ENCODE results near the gene SPAAR. TPM values are rescaled to one million over a fixed set of nuclear protein-coding genes. Genes with fewer than 3 reads are reported as not detected.

Gene SPAAR
- polyA plus RNA-seq, 6 donors from 2014 or later: not detected

GRCh38 chr9:35951736-35952135, 42.4 kb downstream of the SPAAR start:
- no peaks in the 10 kb centered on the region for H3K36me3 Mint-ChIP-seq
- H3K4me1 Mint-ChIP-seq: peaks cover 0 to 3% (median 0%) of the 10 kb centered on the region in 3 donors
- H3K27me3 Mint-ChIP-seq: peaks cover 26 to 42% (median 31%) of the 10 kb centered on the region in 3 donors
- no peak for ATAC-seq (ENCODE audit: low read depth in 2 of 2)
- no peak for DNase-seq
- H3K4me3 Mint-ChIP-seq: no peak overlapping the region
- H3K27ac Mint-ChIP-seq: no peak overlapping the region
- peaks cover 0 to 2% (median 0%) of the 10 kb centered on the region in 7 donors for H3K9me3 Mint-ChIP-seq

GRCh38 chr9:35952526-35953191, 43.4 kb downstream of the SPAAR start:
- Mint-ChIP-seq H3K4me1 (peaks cover 0 to 3% (median 0%) of the 10 kb centered on the region in 3 donors), H3K36me3 (no peaks in the 10 kb centered on the region), H3K27ac (peak overlapping the region in 1 of 6 donors; percentile 63), H3K4me3 (no peak overlapping the region), H3K9me3 (peaks cover 0 to 2% (median 0%) of the 10 kb centered on the region in 7 donors), H3K27me3 (peaks cover 35 to 48% (median 40%) of the 10 kb centered on the region in 3 donors)
- no peak for ATAC-seq (ENCODE audit: low read depth in 2 of 2)
- no peak for DNase-seq

GRCh38 chr9:35954942-35955546, 45.8 kb downstream of the SPAAR start:
- H3K4me3 Mint-ChIP-seq: no peak overlapping the region
- H3K9me3 Mint-ChIP-seq: peaks cover 0 to 2% (median 0%) of the 10 kb centered on the region in 7 donors
- DNase-seq (peak; percentile 57), ATAC-seq (ENCODE audit: low read depth in 2 of 2) (peak; percentile 75 to 86)
- peaks cover 0 to 3% (median 0%) of the 10 kb centered on the region in 3 donors for H3K4me1 Mint-ChIP-seq
- peaks cover 41 to 46% (median 44%) of the 10 kb centered on the region in 3 donors for H3K27me3 Mint-ChIP-seq
- H3K27ac Mint-ChIP-seq: no peak overlapping the region
- no peaks in the 10 kb centered on the region for H3K36me3 Mint-ChIP-seq

- H3K4me3 Mint-ChIP-seq: no peak overlapping the region
- ATAC-seq (ENCODE audit: low read depth in 2 of 2) (no peak), DNase-seq (no peak)
- H3K36me3 Mint-ChIP-seq: no peaks in the 10 kb centered on the region
- H3K27ac Mint-ChIP-seq: no peak overlapping the region
- H3K27me3 Mint-ChIP-seq: peaks cover 48 to 58% (median 48%) of the 10 kb centered on the region in 3 donors
- peaks cover 0 to 3% (median 0%) of the 10 kb centered on the region in 3 donors for H3K4me1 Mint-ChIP-seq
- no peaks in the 10 kb centered on the region for H3K9me3 Mint-ChIP-seq
Observed at GRCh38 chr9:35956651-35957050, 47.4 kb downstream of the SPAAR start.

- peaks cover 45 to 58% (median 46%) of the 10 kb centered on the region in 3 donors for H3K27me3 Mint-ChIP-seq
- ATAC-seq (ENCODE audit: low read depth in 2 of 2): no peak
- no peak for DNase-seq
- no peaks in the 10 kb centered on the region for H3K9me3 Mint-ChIP-seq
- H3K4me1 Mint-ChIP-seq: peaks cover 0 to 3% (median 0%) of the 10 kb centered on the region in 3 donors
- peak within 1 kb of the TSS in 1 of 6 donors; percentile 44 for H3K27ac Mint-ChIP-seq
- H3K36me3 Mint-ChIP-seq: no peaks in the 10 kb centered on the region
- no peak within 1 kb of the TSS for H3K4me3 Mint-ChIP-seq
Observed at GRCh38 chr9:35958104-35958837, 49.0 kb downstream of the SPAAR start, which contains the start of gene OR2S2. Gene OR2S2, minus strand, starts transcription at chr9:35958154. Its CDS starts 56 bp downstream, at chr9:35958098.

- Mint-ChIP-seq H3K27me3 (peaks cover 38 to 59% (median 41%) of the 10 kb centered on the region in 3 donors), H3K36me3 (no peaks in the 10 kb centered on the region), H3K27ac (no peak overlapping the region), H3K9me3 (no peaks in the 10 kb centered on the region), H3K4me3 (no peak overlapping the region), H3K4me1 (no peaks in the 10 kb centered on the region)
- DNase-seq: no peak
- no peak for ATAC-seq (ENCODE audit: low read depth in 2 of 2)
Observed at GRCh38 chr9:35960039-35960655, 50.9 kb downstream of the SPAAR start.

Other genes starting within 250 kb of the SPAAR start
- gene ARHGEF39, start 244.3 kb upstream of the SPAAR start, polyA plus RNA-seq (ENCODE audit: low read depth in 6 of 6): 1 to 10 TPM in 5 of 6 donors, under 1 TPM in 1; 0.90 to 4.0 (median 2.4) TPM
- not detected for gene CA9, start 235.6 kb upstream of the SPAAR start, polyA plus RNA-seq (ENCODE audit: low read depth in 6 of 6)
- under 1 TPM in 1 of 6 donors, not detected in 5; 0.52 TPM for gene TPM2, start 219.6 kb upstream of the SPAAR start, polyA plus RNA-seq (ENCODE audit: low read depth in 6 of 6)
- 100 to 1,000 TPM in 1 of 6 donors, 10 to 100 TPM in 5; 15.6 to 128 (median 42.4) TPM for gene TLN1, start 177.3 kb upstream of the SPAAR start, polyA plus RNA-seq (ENCODE audit: low read depth in 6 of 6)
- gene CREB3, start 176.8 kb upstream of the SPAAR start, polyA plus RNA-seq (ENCODE audit: low read depth in 6 of 6): 10 to 100 TPM; 24.8 to 41.0 (median 33.2) TPM
- 10 to 100 TPM; 31.7 to 49.1 (median 39.0) TPM for gene GBA2, start 160.3 kb upstream of the SPAAR start, polyA plus RNA-seq (ENCODE audit: low read depth in 6 of 6)
- 10 to 100 TPM in 1 of 6 donors, 1 to 10 TPM in 5; 1.9 to 14.2 (median 6.9) TPM for gene RGP1, start 160.2 kb upstream of the SPAAR start, polyA plus RNA-seq (ENCODE audit: low read depth in 6 of 6)
- gene MSMP, start 155.2 kb upstream of the SPAAR start, polyA plus RNA-seq (ENCODE audit: low read depth in 6 of 6): 1 to 10 TPM in 5 of 6 donors, not detected in 1; 2.1 to 7.2 (median 3.6) TPM
- 1 to 10 TPM in 1 of 6 donors, under 1 TPM in 2, not detected in 3; 0.70 to 1.4 (median 0.72) TPM for gene NPR2, start 117.9 kb upstream of the SPAAR start, polyA plus RNA-seq (ENCODE audit: low read depth in 6 of 6)
- 1 to 10 TPM in 5 of 6 donors, not detected in 1; 1.2 to 1.7 (median 1.5) TPM for gene SPAG8, start 97.2 kb upstream of the SPAAR start, polyA plus RNA-seq (ENCODE audit: low read depth in 6 of 6)
- 100 to 1,000 TPM in 1 of 6 donors, 10 to 100 TPM in 5; 69.4 to 109 (median 79.0) TPM for gene HINT2, start 94.4 kb upstream of the SPAAR start, polyA plus RNA-seq (ENCODE audit: low read depth in 6 of 6)
- gene FAM221B, start 80.8 kb upstream of the SPAAR start, polyA plus RNA-seq (ENCODE audit: low read depth in 6 of 6): not detected
- gene TMEM8B, start 80.3 kb upstream of the SPAAR start, polyA plus RNA-seq (ENCODE audit: low read depth in 6 of 6): 1 to 10 TPM; 1.7 to 3.3 (median 2.3) TPM
- gene OR13J1, start 39.1 kb upstream of the SPAAR start, polyA plus RNA-seq (ENCODE audit: low read depth in 6 of 6): not detected
- not detected for gene HRCT1, start 3.3 kb upstream of the SPAAR start, polyA plus RNA-seq (ENCODE audit: low read depth in 6 of 6)
- gene OR2S2, start 48.7 kb downstream of the SPAAR start, polyA plus RNA-seq (ENCODE audit: low read depth in 6 of 6): not detected
- 10 to 100 TPM in 4 of 6 donors, 1 to 10 TPM in 2; 7.9 to 14.2 (median 11.2) TPM for gene RECK, start 127.4 kb downstream of the SPAAR start, polyA plus RNA-seq (ENCODE audit: low read depth in 6 of 6)
- gene GLIPR2, start 227.2 kb downstream of the SPAAR start, polyA plus RNA-seq (ENCODE audit: low read depth in 6 of 6): 10 to 100 TPM; 32.7 to 49.7 (median 48.2) TPM